Upper lobe of left lung (tissue), 6 donors: ENCODE results near the gene XRCC4. TPM values are rescaled to one million over a fixed set of nuclear protein-coding genes. Genes with fewer than 3 reads are reported as not detected.
A peak's percentile ranks its signal among the peaks of the same experiment; 100 is the strongest.

Experiments used
- ATAC-seq, 2 donors: fragments of 200-7000 bp; cut with Tn5 transposase; one replicate each; pipeline ENCODE4 v1.9.1; 2022; ENCODE audit warnings: mild to moderate bottlenecking in 2 of 2, moderate library complexity in 2 of 2; ENCODE audit not compliant: low FRiP score in 2 of 2
- DNase-seq, 2 donors: peaks; one replicate each; pipeline ENCODE4 v3.0.0-alpha.2; 2019 to 2020
- H3K27ac ChIP-seq, 4 donors: fragments of 200-600 bp; sonication (generic); one replicate each; pipeline ENCODE4 v1.5.1; 2016 to 2019
- H3K27me3 ChIP-seq, 4 donors: fragments of 200-600 bp; sonication (generic); one replicate each; pipeline ENCODE4 v1.5.1; 2017 to 2019
- H3K36me3 ChIP-seq, 4 donors: fragments of 200-600 bp; sonication (generic); one replicate each; pipeline ENCODE4 v1.5.1; 2016 to 2019
- H3K4me1 ChIP-seq, 4 donors: fragments of 200-600 bp; sonication (generic); one replicate each; pipeline ENCODE4 v1.5.1; 2018 to 2019
- H3K4me3 ChIP-seq, 4 donors: fragments of 200-600 bp; sonication (generic); one replicate each; pipeline ENCODE4 v1.5.1; 2017 to 2019; ENCODE audit warnings: mild to moderate bottlenecking in 2 of 4, moderate library complexity in 1 of 4
- H3K9me3 ChIP-seq, 4 donors: fragments of 200-600 bp; sonication (generic); one replicate each; pipeline ENCODE4 v1.5.1; 2018 to 2019
- CTCF ChIP-seq, 6 experiments: fragments of 450-650 bp in 4 of 6; fragments of 200-600 bp in 2 of 6; sonication (generic) in 2 of 6; IDR thresholded peaks; one replicate each; pipeline ENCODE4 v1.5.1; 2016 to 2019; ENCODE audit warnings: antibody characterized with exemption in 6 of 6
- EP300 ChIP-seq, 4 donors: sonication (generic); formaldehyde crosslinking; IDR thresholded peaks; one replicate each; pipeline ENCODE4 v1.5.1; 2017; ENCODE audit warnings: antibody characterized with exemption in 4 of 4, control low read depth in 2 of 4
- POLR2A ChIP-seq, 4 donors: fragments of 450-650 bp; IDR thresholded peaks; one replicate each; pipeline ENCODE4 v1.5.1; 2016 to 2017; ENCODE audit warnings: antibody characterized with exemption in 4 of 4, mild to moderate bottlenecking in 2 of 4
- POLR2AphosphoS5 ChIP-seq, 2 donors: sonication (generic); formaldehyde crosslinking; IDR thresholded peaks; one replicate each; pipeline ENCODE4 v1.5.1; 2017; ENCODE audit warnings: antibody characterized with exemption in 2 of 2
- WGBS, 2 donors: methylation state at CpG; one replicate each; pipeline ENCODE4 v1.1.5; 2017 to 2018; 5-methylcytosine and 5-hydroxymethylcytosine counted together
- total RNA-seq, 6 donors: library from RNA; depleted of rRNA in 4 of 6; stranded (reverse); fragments of >200 nt in 4 of 6; gene quantifications; one replicate each; pipeline versions ENCODE4 v1.1.0 to v1.2.1, GENCODE V29; 2016 to 2021
- donor health status: DM: no; HTN: no; CAD: no; lungs with moderate emphysema.
- donor health status: DM: no; HTN: yes; CAD: no; lungs with severe emphysema.

The XRCC4 gene
- total RNA-seq, 6 donors from 2014 or later: 4.4 to 11.8 (median 7.7) TPM

GRCh38 chr5:83376461-83376860, 299.1 kb downstream of the XRCC4 start:
- Histone ChIP-seq H3K27ac (no peak overlapping the region), H3K4me3 (no peak overlapping the region), H3K27me3 (no peaks in the 10 kb centered on the region), H3K36me3 (no peaks in the 10 kb centered on the region), H3K9me3 (no peaks in the 10 kb centered on the region), H3K4me1 (no peaks in the 10 kb centered on the region)
- no peak for DNase-seq
- ATAC-seq: no peak
- WGBS, 2 donors: 94 to 100% methylated on average over 2 of the region's 2 CpGs
- TF ChIP-seq EP300 (IDR thresholded peaks at IDR 0.05) (no peak), POLR2A (IDR thresholded peaks at IDR 0.05) (no peak)

- 68 to 76% methylated on average over 3 of the region's 3 CpGs for WGBS, 2 donors
- no peaks in the 10 kb centered on the region for H3K27me3 ChIP-seq
- no peaks in the 10 kb centered on the region for H3K4me1 ChIP-seq
- H3K27ac ChIP-seq: peak overlapping the region in 2 of 4 donors; percentile 17 to 51
- no peaks in the 10 kb centered on the region for H3K36me3 ChIP-seq
- no peak overlapping the region for H3K4me3 ChIP-seq
- H3K9me3 ChIP-seq: no peaks in the 10 kb centered on the region
- no peak for DNase-seq
- ATAC-seq: peak in 1 of 2 donors; percentile 84
- no peak for TF ChIP-seq CTCF (IDR thresholded peaks at IDR 0.05)
- TF ChIP-seq POLR2A (IDR thresholded peaks at IDR 0.05): no peak
- peak in 1 of 2 donors; percentile 35 for TF ChIP-seq POLR2AphosphoS5 (IDR thresholded peaks at IDR 0.05)
- no peak for TF ChIP-seq EP300 (IDR thresholded peaks at IDR 0.05)
Observed at GRCh38 chr5:83377131-83377865, 300.0 kb downstream of the XRCC4 start.

- no peak overlapping the region for H3K4me3 ChIP-seq
- no peaks in the 10 kb centered on the region for H3K27me3 ChIP-seq
- WGBS, 2 donors: 83 to 84% methylated on average over 7 of the region's 7 CpGs
- DNase-seq (no peak), ATAC-seq (no peak)
- peak overlapping the region in 3 of 4 donors; percentile 5 to 51 (median 17) for H3K27ac ChIP-seq
- TF ChIP-seq POLR2AphosphoS5 (IDR thresholded peaks at IDR 0.05) (peak in 1 of 2 donors; percentile 45), CTCF (IDR thresholded peaks at IDR 0.05) (no peak), EP300 (IDR thresholded peaks at IDR 0.05) (no peak)
- no peaks in the 10 kb centered on the region for H3K36me3 ChIP-seq
- no peaks in the 10 kb centered on the region for H3K4me1 ChIP-seq
- no peaks in the 10 kb centered on the region for H3K9me3 ChIP-seq
Observed at GRCh38 chr5:83378624-83379289, 301.4 kb downstream of the XRCC4 start.

- ATAC-seq: no peak
Observed at GRCh38 chr5:83385812-83386211, 308.5 kb downstream of the XRCC4 start.

More at GRCh38 chr5:83385812-83386211, 308.5 kb downstream of the XRCC4 start:
- no peaks in the 10 kb centered on the region for H3K36me3 ChIP-seq
- no peak overlapping the region for H3K27ac ChIP-seq
- TF ChIP-seq POLR2AphosphoS5 (IDR thresholded peaks at IDR 0.05) (no peak), POLR2A (IDR thresholded peaks at IDR 0.05) (no peak), EP300 (IDR thresholded peaks at IDR 0.05) (no peak), CTCF (IDR thresholded peaks at IDR 0.05) (no peak)
- WGBS, 2 donors: 81% methylated on average over 4 of the region's 4 CpGs
- DNase-seq: no peak
- H3K4me3 ChIP-seq: no peak overlapping the region
- H3K4me1 ChIP-seq: no peaks in the 10 kb centered on the region
- no peaks in the 10 kb centered on the region for H3K27me3 ChIP-seq
- H3K9me3 ChIP-seq: no peaks in the 10 kb centered on the region
